HepG2 (cell line): ENCODE measurements around the gene LINGO3. TPM values are rescaled to one million over a fixed set of nuclear protein-coding genes. Genes with fewer than 3 reads are reported as not detected.

Experiments used
- ATAC-seq: fragments of 200-7000 bp; cut with Tn5 transposase; 3 replicates; pipeline ENCODE4 v1.9.1; 2020; ENCODE audit warnings: mild to moderate bottlenecking, moderate library complexity
- BruUV-seq: library from RNA; stranded (reverse); fragments of 400-500 nt; replicated peaks from 2 replicates; lab custom pipeline; 2021; lab: Mats Ljungman, UMichigan
- CTCF ChIA-PET: fragments of 300-600 bp; formaldehyde crosslinking; extraction: SDS; loops from one replicate; lab custom pipeline; 2021; ENCODE audit warnings: low total read pairs, inconsistent platforms, low intra/inter-chr PET ratio; lab: Yijun Ruan, JAX
- POLR2A ChIA-PET: fragments of 350-600 bp; sonication (Branson Sonifier 250); formaldehyde crosslinking; loops from one replicate; lab custom pipeline; 2020; ENCODE audit warnings: antibody characterized with exemption, inconsistent platforms; lab: Yijun Ruan, JAX
- DNase-seq: peaks from one replicate; pipeline ENCODE4 v3.0.0-alpha.2; 2015; ENCODE audit warnings: low spot score
- FAIRE-seq: peaks from 3 replicates; lab custom pipeline; 2011; peaks lifted over from hg19 to GRCh38; lab: Jason Lieb, UNC
- H2AFZ ChIP-seq: one replicate; pipeline ENCODE4 v1.6.1; 2011; ENCODE audit warnings: low read length, inconsistent platforms
- H3K27ac ChIP-seq: fragments of 300-600 bp; 3 replicates; pipeline ENCODE4 v1.8.0; 2011; ENCODE audit warnings: mixed run types, mild to moderate bottlenecking, mixed read lengths, low read length, inconsistent platforms; ENCODE audit not compliant: insufficient read depth; ENCODE audit errors: extremely low read length
- H3K27me3 ChIP-seq, 2 experiments: fragments of 200-600 bp in 1 of 2; 2 replicates in 1 of 2; 3 replicates in 1 of 2; pipeline versions ENCODE4 v1.6.0 to v1.8.0; 2011; ENCODE audit warnings: low read length in 2 of 2, mild to moderate bottlenecking in 2 of 2, moderate library complexity in 2 of 2, inconsistent platforms in 1 of 2; ENCODE audit not compliant: insufficient read depth in 2 of 2, control insufficient read depth in 1 of 2
- H3K36me3 ChIP-seq, 2 experiments: fragments of 200-600 bp in 1 of 2; replicated peaks in 1 of 2; 2 replicates in 1 of 2; 3 replicates in 1 of 2; pipeline versions ENCODE4 v1.5.1 to v1.8.0; 2011; ENCODE audit warnings: low read length in 2 of 2, inconsistent platforms in 1 of 2; ENCODE audit not compliant: insufficient read depth in 2 of 2, control insufficient read depth in 1 of 2
- H3K4me1 ChIP-seq: 2 replicates; pipeline ENCODE4 v1.5.1; 2012; ENCODE audit warnings: low read length, inconsistent platforms; ENCODE audit not compliant: insufficient read depth
- H3K4me2 ChIP-seq: 2 replicates; pipeline ENCODE4 v1.6.0; 2011; ENCODE audit warnings: low read depth, low read length, inconsistent platforms
- H3K4me3 ChIP-seq, 3 experiments: fragments of 200-600 bp in 1 of 3; sonication (generic), shearing (Covaris generic) in 1 of 3; replicated peaks in 1 of 3; 2 replicates each; pipeline ENCODE4 v1.5.1; 2011 to 2016; ENCODE audit warnings: low read length in 3 of 3, inconsistent platforms in 2 of 3, low read depth in 2 of 3, mild to moderate bottlenecking in 2 of 3, control low read depth in 1 of 3, mixed read lengths in 1 of 3; ENCODE audit not compliant: insufficient read depth in 1 of 3
- H3K79me2 ChIP-seq: one replicate; pipeline ENCODE4 v1.6.1; 2011; ENCODE audit warnings: low read length, inconsistent platforms; ENCODE audit not compliant: insufficient read depth
- H3K9ac ChIP-seq: 2 replicates; pipeline ENCODE4 v1.6.0; 2011; ENCODE audit warnings: mild to moderate bottlenecking, low read depth, low read length, inconsistent platforms; ENCODE audit not compliant: insufficient read depth
- H3K9me3 ChIP-seq: 2 replicates; pipeline ENCODE4 v1.5.1; 2012; ENCODE audit warnings: mild to moderate bottlenecking, low read length
- H4K20me1 ChIP-seq: 2 replicates; pipeline ENCODE4 v1.6.0; 2011; ENCODE audit warnings: inconsistent platforms, mild to moderate bottlenecking, low read length, moderate library complexity; ENCODE audit not compliant: insufficient read depth
- AHDC1 ChIP-seq: sonication (generic); formaldehyde crosslinking; IDR thresholded peaks from 2 replicates; pipeline ENCODE4 v1.5.1; 2020; ENCODE audit warnings: mild to moderate bottlenecking, missing genetic modification reagents, borderline replicate concordance
- HNF4A ChIP-seq: sonication (generic); formaldehyde crosslinking; IDR thresholded peaks from 2 replicates; pipeline ENCODE4 v1.4.0; 2020; ENCODE audit warnings: missing genetic modification reagents
- JDP2 ChIP-seq: sonication (generic); formaldehyde crosslinking; IDR thresholded peaks from 2 replicates; pipeline ENCODE4 v1.8.1; 2022; ENCODE audit warnings: missing genetic modification reagents, borderline replicate concordance
- PCBP1 ChIP-seq: fragments of 200-400 bp; formaldehyde crosslinking; IDR thresholded peaks from 2 replicates; pipeline ENCODE4 v1.6.1; 2017; ENCODE audit warnings: mild to moderate bottlenecking, low read depth, low read length, borderline replicate concordance
- RELA ChIP-seq: sonication (generic); formaldehyde crosslinking; IDR thresholded peaks from 2 replicates; pipeline ENCODE4 v1.4.0; 2020; ENCODE audit warnings: missing genetic modification reagents
- TIGD3 ChIP-seq: sonication (generic); formaldehyde crosslinking; IDR thresholded peaks from 2 replicates; pipeline ENCODE4 v1.5.1; 2020; ENCODE audit warnings: mild to moderate bottlenecking, missing genetic modification reagents, borderline replicate concordance
- ZNF350 ChIP-seq: sonication (generic); formaldehyde crosslinking; IDR thresholded peaks from 2 replicates; pipeline ENCODE4 v1.4.0; 2020; ENCODE audit warnings: mild to moderate bottlenecking, low read depth, missing genetic modification reagents, borderline replicate concordance
- ZNF431 ChIP-seq: sonication (generic); formaldehyde crosslinking; IDR thresholded peaks from 2 replicates; pipeline ENCODE4 v1.9.0; 2022; ENCODE audit warnings: missing genetic modification reagents, low read depth, mild to moderate bottlenecking, borderline replicate concordance
- ZNF777 ChIP-seq: sonication (generic); formaldehyde crosslinking; IDR thresholded peaks from 2 replicates; pipeline ENCODE4 v1.4.0; 2020; ENCODE audit warnings: missing genetic modification reagents
- WGBS: methylation state at CpG from one replicate; pipeline ENCODE4 v1.1.6; 2017; ENCODE audit warnings: low lambda C conversion rate; 5-methylcytosine and 5-hydroxymethylcytosine counted together
- in situ Hi-C: cut with HindIII; loops from 2 replicates; pipeline ENCODE4 v1.10.0; 2017; ENCODE audit warnings: low pct_unique_long_range_greater_than_20kb; ENCODE audit not compliant: extremely low pct_ligation_motif_present
- intact Hi-C: fragments of 100-400 bp; cut with micrococcal nuclease; formaldehyde crosslinking; loops from one replicate; pipeline ENCODE4 v1.10.0; 2022; ENCODE audit not compliant: unreplicated experiment
- polyA plus RNA-seq, 8 experiments: library from polyadenylated mRNA; depleted of rRNA in 3 of 8; stranded (reverse) in 7 of 8; unstranded in 1 of 8; fragments of >200 nt; fragmentation: Illumina TruSeq in 4 of 8; extraction: Trizol in 4 of 8; gene quantifications; 2 replicates each; pipeline versions ENCODE4 v1.2.1 to v1.2.3, GENCODE V29; 2011 to 2016; ENCODE audit warnings: low read depth in 4 of 8, missing spikeins in 1 of 8, mixed read lengths in 1 of 8; ENCODE audit not compliant: insufficient read depth in 1 of 8
- total RNA-seq, 5 experiments: library from RNA; depleted of rRNA; stranded (reverse); fragments of >200 nt; fragmentation: Illumina TruSeq; extraction: Trizol; gene quantifications; 2 replicates each; pipeline ENCODE4 v1.2.3, GENCODE V29; 2016; ENCODE audit warnings: low read depth in 1 of 5

LINGO3 gene
- total and polyA plus RNA-seq, 2 of the 13 experiments (the other 11 are each of a cell fraction or from before 2014, with no cell fraction given), result not detected

- DNase-seq (no peak), ATAC-seq (no peak), FAIRE-seq (no peak)
- peaks cover 44% of the 10 kb centered on the region for H3K4me1 ChIP-seq
- no peak overlapping the region for H3K4me2 ChIP-seq
- no peak overlapping the region for H3K4me3 ChIP-seq
- no peak overlapping the region for H2AFZ ChIP-seq
- H3K9ac ChIP-seq, result no peak overlapping the region
- POLR2A ChIA-PET, result no interaction called here
- no peaks in the 10 kb centered on the region for H3K27me3 ChIP-seq
- H3K79me2 ChIP-seq, result peaks cover 10% of the 10 kb centered on the region
- TF ChIP-seq RELA (CRISPR knock-in tag) (no peak), PCBP1 (0 out of 2 replicates have a peak, but pooled peaks have one; percentile 23)
- intact Hi-C loops, result no loop called here
- CTCF ChIA-PET, result no interaction called here
- H3K36me3 ChIP-seq, result no peaks in the 10 kb centered on the region; a peak in 1 of 5 replicates
- H4K20me1 ChIP-seq, result peaks cover 6% of the 10 kb centered on the region; the same call in 1 of the 2 replicates
- no TSS peak for BruUV-seq
- in situ Hi-C loops, result no loop called here
- WGBS, result 93% methylated on average over 24 of the region's 26 CpGs
- H3K9me3 ChIP-seq, result no peaks in the 10 kb centered on the region
- H3K27ac ChIP-seq, result no peak overlapping the region
Measured at GRCh38 chr19:2334986-2335846, 27.3 kb upstream of the LINGO3 start.

GRCh38 chr19:2334426-2334825 is 26.5 kb upstream of the LINGO3 start:
- Histone ChIP-seq H3K4me2 (no peak overlapping the region), H3K4me1 (peaks cover 51% of the 10 kb centered on the region), H3K27me3 (no peaks in the 10 kb centered on the region), H4K20me1 (peaks cover 8% of the 10 kb centered on the region; the same call in 1 of the 2 replicates), H3K27ac (no peak overlapping the region), H2AFZ (no peak overlapping the region), H3K79me2 (peaks cover 13% of the 10 kb centered on the region), H3K9me3 (no peaks in the 10 kb centered on the region), H3K36me3 (no peaks in the 10 kb centered on the region; a peak in 1 of 5 replicates), H3K4me3 (no peak overlapping the region), H3K9ac (no peak overlapping the region)
- BruUV-seq, result no TSS peak
- CTCF ChIA-PET, result no interaction called here
- in situ Hi-C loops (no loop called here), intact Hi-C loops (no loop called here)
- no peak for ATAC-seq
- 91% methylated on average over 17 of the region's 27 CpGs for WGBS
- DNase-seq, result no peak
- no peak for FAIRE-seq
- POLR2A ChIA-PET, result interaction anchor here (1.2 kb wide), 1 partner anchor 142 kb away, joined by 3 read pairs; no protein-coding TSS in a partner anchor
- TF ChIP-seq ZNF777 (CRISPR knock-in tag) (no peak), AHDC1 (no peak), ZNF431 (no peak), ZNF350 (no peak), TIGD3 (CRISPR knock-in tag) (no peak), HNF4A (CRISPR knock-in tag) (no peak), JDP2 (CRISPR knock-in tag) (no peak)
